RWPE2 (cell line): ENCODE measurements around the gene DNAH2.

Experiments
- ATAC-seq: fragments of 200-7000 bp; cut with Tn5 transposase; 3 replicates; pipeline ENCODE4 v1.9.1; 2021; ENCODE audit warnings: low read depth
- DNase-seq: peaks from one replicate; pipeline ENCODE4 v3.0.0-alpha.2; 2020; ENCODE audit warnings: low spot score
- H3K27ac ChIP-seq: fragments of 450-650 bp; 2 replicates; pipeline ENCODE4 v1.5.1; 2017; ENCODE audit warnings: mild to moderate bottlenecking; ENCODE audit not compliant: poor library complexity, severe bottlenecking
- H3K27me3 ChIP-seq: fragments of 250-450 bp; sonication (Bioruptor Pico); 2 replicates; pipeline ENCODE4 v1.5.1; 2021; ENCODE audit warnings: mild to moderate bottlenecking, moderate library complexity; ENCODE audit not compliant: insufficient read depth, poor library complexity, severe bottlenecking
- H3K36me3 ChIP-seq: fragments of 250-450 bp; sonication (Bioruptor Pico); 2 replicates; pipeline ENCODE4 v1.5.1; 2020; ENCODE audit warnings: low read depth, mild to moderate bottlenecking, moderate library complexity
- H3K4me1 ChIP-seq: fragments of 250-450 bp; sonication (Bioruptor Pico); 2 replicates; pipeline ENCODE4 v1.5.1; 2021; ENCODE audit warnings: mild to moderate bottlenecking, moderate library complexity; ENCODE audit not compliant: insufficient read depth, poor library complexity, severe bottlenecking
- H3K4me3 ChIP-seq: fragments of 250-450 bp; sonication (Bioruptor Pico); 2 replicates; pipeline ENCODE4 v1.5.1; 2021; ENCODE audit warnings: mild to moderate bottlenecking, moderate library complexity; ENCODE audit not compliant: severe bottlenecking
- H3K9me3 ChIP-seq: fragments of 250-450 bp; sonication (Bioruptor Pico); 2 replicates; pipeline ENCODE4 v1.5.1; 2021; ENCODE audit warnings: mild to moderate bottlenecking, moderate library complexity; ENCODE audit not compliant: severe bottlenecking
- CTCF ChIP-seq: fragments of 450-650 bp; IDR thresholded peaks from one replicate; pipeline ENCODE4 v1.5.1; 2017; ENCODE audit warnings: mild to moderate bottlenecking, moderate library complexity; ENCODE audit not compliant: poor library complexity, severe bottlenecking

DNAH2 gene

DNA sequence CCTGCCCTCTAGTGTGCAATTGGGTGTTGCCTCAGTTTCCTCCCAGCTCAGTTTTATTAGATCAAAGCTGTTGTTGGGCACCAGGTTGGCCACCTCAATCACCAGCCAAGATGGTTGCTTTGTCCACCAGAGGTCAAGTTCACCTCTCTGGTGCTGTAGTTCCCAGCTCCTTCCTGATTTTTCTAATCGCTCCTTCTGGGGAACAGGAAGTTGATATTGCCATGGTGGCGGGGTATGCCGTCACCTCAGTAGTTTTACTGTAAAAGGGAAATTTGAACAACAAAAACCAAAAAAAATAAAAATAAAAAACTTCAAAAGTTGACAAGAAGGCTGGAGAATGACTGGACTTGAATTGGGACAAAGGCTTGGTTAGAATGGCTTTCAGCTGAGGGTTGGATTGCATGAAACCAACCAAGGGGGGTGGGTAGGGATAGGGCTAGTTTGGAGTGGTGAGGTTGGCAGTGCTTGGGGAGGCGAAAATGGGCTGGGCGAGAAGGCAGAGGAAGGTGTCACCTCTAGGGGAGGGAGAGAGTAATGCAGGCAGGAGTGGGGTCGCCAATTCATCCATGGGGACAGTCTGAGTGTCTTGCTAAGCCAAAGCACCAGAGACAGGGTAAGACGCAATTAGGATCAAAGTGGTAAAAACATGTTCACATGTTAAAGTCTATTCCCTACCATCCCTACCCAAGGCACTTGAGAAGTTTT, 6.3 kb upstream of the DNAH2 start:
- no peak for DNase-seq
- Histone ChIP-seq H3K27ac (no peak overlapping the region), H3K4me1 (no peaks in the 10 kb centered on the region), H3K9me3 (no peaks in the 10 kb centered on the region), H3K4me3 (no peak overlapping the region), H3K36me3 (no peaks in the 10 kb centered on the region), H3K27me3 (peaks cover 12% of the 10 kb centered on the region)
- TF ChIP-seq CTCF: no peak
- ATAC-seq: no peak

DNA sequence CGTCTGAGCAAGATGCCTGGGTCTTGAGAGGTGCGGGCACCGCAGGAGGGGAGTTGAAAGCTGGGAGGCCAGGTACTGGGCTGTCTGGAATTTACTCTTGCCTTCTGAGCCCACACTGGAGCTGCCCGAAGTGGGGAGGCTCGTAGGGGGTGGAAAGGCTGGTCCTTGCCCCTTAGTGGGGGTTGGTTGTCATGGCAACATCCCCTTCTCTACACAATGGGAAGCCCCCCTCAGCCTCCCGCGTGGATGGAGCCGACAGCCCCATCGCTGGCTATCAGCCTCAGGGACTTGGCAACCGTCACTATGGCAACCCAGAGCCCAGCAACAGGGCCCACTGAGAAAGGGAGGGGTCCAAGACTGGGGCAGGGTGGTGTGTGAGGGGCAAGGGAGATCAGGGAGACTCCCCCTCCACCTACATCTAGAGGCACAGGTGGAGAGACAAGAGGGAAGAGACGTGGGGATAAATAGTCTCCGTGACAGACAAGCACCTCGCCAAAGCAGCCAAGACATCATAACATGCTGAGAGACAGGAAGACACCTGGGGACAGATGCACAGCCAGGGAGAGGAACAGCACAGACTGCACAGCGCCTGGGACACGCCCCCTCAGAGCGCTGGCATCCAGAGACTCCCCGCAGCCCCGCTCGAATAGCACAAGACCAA, 5.3 kb upstream of the DNAH2 start:
- DNase-seq (no peak), ATAC-seq (no peak)
- no peak overlapping the region for H3K27ac ChIP-seq
- no peak overlapping the region for H3K4me3 ChIP-seq
- H3K27me3 ChIP-seq: peaks cover 2% of the 10 kb centered on the region
- TF ChIP-seq CTCF: no peak
- H3K4me1 ChIP-seq: no peaks in the 10 kb centered on the region
- H3K36me3 ChIP-seq: no peaks in the 10 kb centered on the region
- no peaks in the 10 kb centered on the region for H3K9me3 ChIP-seq

DNA sequence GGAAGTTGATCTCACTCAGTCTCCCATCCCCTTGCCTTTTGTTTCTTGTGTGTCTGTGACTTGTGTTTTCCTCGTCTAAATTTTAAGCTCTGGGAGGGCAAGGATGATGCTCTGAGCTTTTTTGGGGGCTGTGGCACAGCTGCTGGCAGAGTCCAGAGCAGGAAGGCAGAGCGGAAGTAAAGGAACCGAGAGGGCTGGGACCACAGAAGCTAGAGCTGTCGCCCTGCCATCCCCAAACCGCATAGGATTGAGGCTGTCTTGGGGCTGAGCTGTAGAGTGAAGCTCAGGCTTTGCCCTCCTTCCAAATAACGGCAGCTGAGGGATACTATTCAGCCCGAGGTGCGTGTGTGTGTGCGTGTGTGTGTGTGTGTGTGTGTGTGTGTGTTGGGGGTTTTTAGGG, 3.8 kb upstream of the DNAH2 start:
- H3K36me3 ChIP-seq: no peaks in the 10 kb centered on the region
- TF ChIP-seq CTCF: no peak
- no peaks in the 10 kb centered on the region for H3K4me1 ChIP-seq
- no peaks in the 10 kb centered on the region for H3K9me3 ChIP-seq
- no peak for DNase-seq
- H3K27ac ChIP-seq: no peak overlapping the region
- H3K27me3 ChIP-seq: no peaks in the 10 kb centered on the region
- ATAC-seq: no peak
- H3K4me3 ChIP-seq: no peak overlapping the region

- Histone ChIP-seq H3K4me3 (no peak overlapping the region), H3K36me3 (no peaks in the 10 kb centered on the region), H3K4me1 (no peaks in the 10 kb centered on the region), H3K27ac (no peak overlapping the region), H3K9me3 (no peaks in the 10 kb centered on the region), H3K27me3 (no peaks in the 10 kb centered on the region)
- no peak for DNase-seq
- ATAC-seq: no peak
- no peak for TF ChIP-seq CTCF
Observed at GRCh38 chr17:7714721-7715594, 2.6 kb upstream of the DNAH2 start.
